Panc1 (cell line): Measurements from ENCODE around the gene PAPSS1.

Experiments
- POLR2AphosphoS5 ChIP-seq: IDR thresholded peaks from 2 replicates; pipeline ENCODE4 v1.6.1; 2012; ENCODE audit warnings: mild to moderate bottlenecking, low read depth, low read length, moderate library complexity
- SIN3A ChIP-seq: IDR thresholded peaks from 2 replicates; pipeline ENCODE4 v1.6.1; 2012; ENCODE audit warnings: low read depth, mild to moderate bottlenecking, low read length, moderate library complexity, borderline replicate concordance; ENCODE audit not compliant: insufficient read depth
- TCF7L2 ChIP-seq: IDR thresholded peaks from 2 replicates; pipeline ENCODE4 v1.6.1; 2011; ENCODE audit warnings: mild to moderate bottlenecking, low read depth, low read length, inconsistent platforms
- TF ChIP-seq, protein P1 (sequence below): fragments of 450-650 bp; IDR thresholded peaks from 2 replicates; pipeline ENCODE4 v1.5.1; 2017; ENCODE audit warnings: mild to moderate bottlenecking
- TF ChIP-seq, protein P2 (sequence below), 2 experiments: IDR thresholded peaks; 2 replicates each; pipeline ENCODE4 v1.6.1; 2011 to 2012; ENCODE audit warnings: low read depth in 2 of 2, control low read depth in 1 of 2, low read length in 1 of 2, mild to moderate bottlenecking in 1 of 2, moderate library complexity in 1 of 2; ENCODE audit not compliant: insufficient read depth in 1 of 2

DNA sequence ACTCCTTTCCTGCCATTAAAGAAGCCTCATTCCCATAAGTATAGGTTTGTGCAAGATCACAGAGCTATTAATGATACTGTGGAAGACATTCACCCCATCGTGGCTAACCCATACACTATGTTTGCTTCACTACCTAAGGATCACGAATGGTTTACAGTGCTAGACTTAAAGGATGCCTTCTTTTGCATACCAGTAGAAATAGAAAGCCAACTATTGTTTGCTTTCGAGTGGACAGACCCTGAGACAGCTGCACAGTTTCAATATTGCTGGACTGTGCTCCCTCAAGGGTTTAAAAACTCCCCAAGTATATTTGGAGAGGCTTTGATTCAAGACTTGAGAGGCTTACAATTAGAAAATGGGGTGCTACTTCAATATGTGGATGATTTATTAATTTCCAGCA is 16.0 kb upstream of the PAPSS1 start:
- TF ChIP-seq, protein P1, sequence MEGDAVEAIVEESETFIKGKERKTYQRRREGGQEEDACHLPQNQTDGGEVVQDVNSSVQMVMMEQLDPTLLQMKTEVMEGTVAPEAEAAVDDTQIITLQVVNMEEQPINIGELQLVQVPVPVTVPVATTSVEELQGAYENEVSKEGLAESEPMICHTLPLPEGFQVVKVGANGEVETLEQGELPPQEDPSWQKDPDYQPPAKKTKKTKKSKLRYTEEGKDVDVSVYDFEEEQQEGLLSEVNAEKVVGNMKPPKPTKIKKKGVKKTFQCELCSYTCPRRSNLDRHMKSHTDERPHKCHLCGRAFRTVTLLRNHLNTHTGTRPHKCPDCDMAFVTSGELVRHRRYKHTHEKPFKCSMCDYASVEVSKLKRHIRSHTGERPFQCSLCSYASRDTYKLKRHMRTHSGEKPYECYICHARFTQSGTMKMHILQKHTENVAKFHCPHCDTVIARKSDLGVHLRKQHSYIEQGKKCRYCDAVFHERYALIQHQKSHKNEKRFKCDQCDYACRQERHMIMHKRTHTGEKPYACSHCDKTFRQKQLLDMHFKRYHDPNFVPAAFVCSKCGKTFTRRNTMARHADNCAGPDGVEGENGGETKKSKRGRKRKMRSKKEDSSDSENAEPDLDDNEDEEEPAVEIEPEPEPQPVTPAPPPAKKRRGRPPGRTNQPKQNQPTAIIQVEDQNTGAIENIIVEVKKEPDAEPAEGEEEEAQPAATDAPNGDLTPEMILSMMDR, result no peak
- TF ChIP-seq SIN3A (no peak), POLR2AphosphoS5 (no peak), TCF7L2 (no peak)
- TF ChIP-seq, protein P2, sequence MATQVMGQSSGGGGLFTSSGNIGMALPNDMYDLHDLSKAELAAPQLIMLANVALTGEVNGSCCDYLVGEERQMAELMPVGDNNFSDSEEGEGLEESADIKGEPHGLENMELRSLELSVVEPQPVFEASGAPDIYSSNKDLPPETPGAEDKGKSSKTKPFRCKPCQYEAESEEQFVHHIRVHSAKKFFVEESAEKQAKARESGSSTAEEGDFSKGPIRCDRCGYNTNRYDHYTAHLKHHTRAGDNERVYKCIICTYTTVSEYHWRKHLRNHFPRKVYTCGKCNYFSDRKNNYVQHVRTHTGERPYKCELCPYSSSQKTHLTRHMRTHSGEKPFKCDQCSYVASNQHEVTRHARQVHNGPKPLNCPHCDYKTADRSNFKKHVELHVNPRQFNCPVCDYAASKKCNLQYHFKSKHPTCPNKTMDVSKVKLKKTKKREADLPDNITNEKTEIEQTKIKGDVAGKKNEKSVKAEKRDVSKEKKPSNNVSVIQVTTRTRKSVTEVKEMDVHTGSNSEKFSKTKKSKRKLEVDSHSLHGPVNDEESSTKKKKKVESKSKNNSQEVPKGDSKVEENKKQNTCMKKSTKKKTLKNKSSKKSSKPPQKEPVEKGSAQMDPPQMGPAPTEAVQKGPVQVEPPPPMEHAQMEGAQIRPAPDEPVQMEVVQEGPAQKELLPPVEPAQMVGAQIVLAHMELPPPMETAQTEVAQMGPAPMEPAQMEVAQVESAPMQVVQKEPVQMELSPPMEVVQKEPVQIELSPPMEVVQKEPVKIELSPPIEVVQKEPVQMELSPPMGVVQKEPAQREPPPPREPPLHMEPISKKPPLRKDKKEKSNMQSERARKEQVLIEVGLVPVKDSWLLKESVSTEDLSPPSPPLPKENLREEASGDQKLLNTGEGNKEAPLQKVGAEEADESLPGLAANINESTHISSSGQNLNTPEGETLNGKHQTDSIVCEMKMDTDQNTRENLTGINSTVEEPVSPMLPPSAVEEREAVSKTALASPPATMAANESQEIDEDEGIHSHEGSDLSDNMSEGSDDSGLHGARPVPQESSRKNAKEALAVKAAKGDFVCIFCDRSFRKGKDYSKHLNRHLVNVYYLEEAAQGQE (IDR thresholded peaks at IDR 0.05; ENCODE audit: insufficient read depth in 1 of 2, low read depth in 2 of 2, low read length in 1 of 2), result no peak
